Activated T-cell treated with anti-CD3 and anti-CD28 coated beads, Interleukin-2, amount 50 U/mL, for 72 hours (primary cell): ENCODE data around the gene CDC42EP4. TPM values are rescaled to one million over a fixed set of nuclear protein-coding genes. Genes with fewer than 3 reads are reported as not detected.
"Not testable (repeated sequence)": the region's sequence is repeated elsewhere in the genome, so short reads cannot be mapped to it uniquely, and the experiment has no call there.

Experiments
- ATAC-seq, 2 donors: fragments of 150-1000 bp; cut with Tn5 transposase; replicated peaks in 1 of 2; 2 replicates each; pipeline ENCODE4 v1.10.0; 2021; ENCODE audit warnings: moderate library complexity in 2 of 2, mild to moderate bottlenecking in 1 of 2
- DNase-seq, 2 donors: peaks; one replicate each; pipeline ENCODE4 v3.0.0; 2021 to 2022; ENCODE audit warnings: mixed read lengths in 1 of 2
- H3K27ac Mint-ChIP-seq: one replicate; pipeline ENCODE4 v1.8.0; 2022; ENCODE audit warnings: mild to moderate bottlenecking, moderate library complexity, mixed read lengths
- H3K27me3 Mint-ChIP-seq: one replicate; pipeline ENCODE4 v1.8.0; 2022; ENCODE audit warnings: low read depth, mixed read lengths
- H3K36me3 Mint-ChIP-seq, 2 donors: one replicate each; pipeline ENCODE4 v1.8.0; 2022; ENCODE audit warnings: mixed read lengths in 2 of 2, mild to moderate bottlenecking in 1 of 2; ENCODE audit not compliant: insufficient read depth in 2 of 2
- H3K4me1 Mint-ChIP-seq: one replicate; pipeline ENCODE4 v1.8.0; 2022; ENCODE audit warnings: low read depth, mixed read lengths
- H3K4me3 Mint-ChIP-seq, 2 donors: one replicate each; pipeline ENCODE4 v1.8.0; 2022; ENCODE audit warnings: mild to moderate bottlenecking in 2 of 2, mixed read lengths in 2 of 2, moderate library complexity in 2 of 2
- H3K9me3 Mint-ChIP-seq, 2 donors: one replicate each; pipeline ENCODE4 v1.8.0; 2022; ENCODE audit warnings: mixed read lengths in 2 of 2
- total RNA-seq, 2 donors: library from RNA; stranded (reverse); gene quantifications; one replicate each; pipeline ENCODE4 v1.2.3, GENCODE V29; 2022

The CDC42EP4 gene
- total RNA-seq, 2 donors from 2014 or later: 1.6 to 3.2 TPM

DNA sequence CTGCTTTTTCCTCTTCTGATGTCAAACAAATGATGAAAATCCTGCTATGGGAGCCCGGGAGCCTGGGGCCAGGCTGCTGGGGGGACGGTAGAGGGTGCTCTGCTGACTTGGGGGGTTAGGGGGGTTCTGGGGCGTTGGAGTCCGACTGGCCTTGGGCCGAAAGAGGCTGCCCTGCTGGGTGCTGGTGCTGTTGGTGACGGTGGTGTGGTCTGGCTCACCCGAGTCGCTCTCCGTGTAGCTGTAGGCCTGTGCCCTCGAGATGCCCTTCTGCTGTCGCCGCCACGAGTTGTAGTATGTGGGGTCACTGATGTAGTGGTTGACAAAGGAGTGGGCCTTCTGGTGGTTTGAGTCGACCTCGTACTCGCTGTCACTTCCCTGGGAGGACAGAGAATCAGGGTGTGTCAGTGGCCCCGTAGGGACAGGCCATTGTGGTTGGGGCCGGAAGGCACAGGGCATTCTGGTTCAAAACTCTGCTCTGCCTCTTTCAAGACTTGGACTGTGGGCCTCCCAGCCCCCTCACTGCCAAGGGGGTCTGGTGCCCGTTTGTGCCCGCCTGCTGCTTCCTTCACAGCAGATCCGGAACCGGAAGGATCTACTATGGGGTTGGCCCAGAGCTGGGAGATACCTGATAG, 26.9 kb upstream of the CDC42EP4 start:
- ATAC-seq: no peak
- H3K4me3 Mint-ChIP-seq: no peak overlapping the region
- H3K36me3 Mint-ChIP-seq: no peaks in the 10 kb centered on the region
- no peaks in the 10 kb centered on the region for H3K27me3 Mint-ChIP-seq
- no peak overlapping the region for H3K27ac Mint-ChIP-seq
- DNase-seq: no peak
- peaks cover 9% of the 10 kb centered on the region for H3K4me1 Mint-ChIP-seq
- no peaks in the 10 kb centered on the region for H3K9me3 Mint-ChIP-seq

DNA sequence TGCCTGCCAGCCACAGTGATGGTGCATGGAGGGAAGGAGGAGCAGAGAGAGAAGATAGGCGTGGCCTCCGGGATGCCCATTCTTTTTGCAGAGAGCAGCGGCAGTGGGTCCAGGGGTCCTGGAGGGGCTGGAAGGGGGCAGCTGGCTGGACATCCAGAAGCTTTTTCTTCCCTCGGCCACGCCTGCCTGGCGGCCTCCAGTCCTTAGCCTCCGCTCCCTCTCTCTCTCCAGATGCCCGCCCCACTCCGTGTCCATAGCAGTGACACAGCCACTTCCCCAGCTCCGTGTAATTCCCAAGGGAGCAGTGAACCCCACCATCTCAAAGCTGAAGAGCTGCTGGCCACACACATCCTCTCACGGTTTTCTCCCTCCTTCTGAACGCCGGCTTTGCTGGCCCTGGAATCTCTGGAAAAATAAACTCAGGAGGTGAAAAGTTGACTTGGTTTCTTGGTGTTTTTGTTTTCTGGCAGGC, 26.3 kb upstream of the CDC42EP4 start:
- Mint-ChIP-seq H3K36me3 (no peaks in the 10 kb centered on the region), H3K4me3 (no peak overlapping the region), H3K27ac (no peak overlapping the region), H3K27me3 (no peaks in the 10 kb centered on the region), H3K4me1 (peaks cover 9% of the 10 kb centered on the region), H3K9me3 (no peaks in the 10 kb centered on the region)
- DNase-seq: no peak
- ATAC-seq: no peak

DNA sequence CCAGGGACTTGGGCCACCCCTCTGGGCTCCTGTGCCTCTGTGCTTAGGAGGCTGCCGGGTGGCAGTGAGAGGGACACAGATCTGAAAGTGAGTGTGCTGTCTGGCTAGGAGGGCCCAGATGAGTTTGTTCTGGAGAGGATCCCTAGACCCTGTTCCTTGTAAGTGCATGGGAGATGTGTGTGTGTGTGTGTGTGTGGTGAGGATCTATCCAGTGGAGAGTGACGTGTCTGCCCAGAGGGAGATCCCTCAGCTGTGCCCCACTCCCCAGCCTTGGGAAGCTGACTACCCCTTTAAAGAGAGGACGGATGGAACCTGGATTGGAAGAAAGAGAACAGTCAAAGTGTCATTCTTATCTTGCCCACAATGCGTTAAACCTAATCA, 25.5 kb upstream of the CDC42EP4 start:
- peaks cover 9% of the 10 kb centered on the region for H3K4me1 Mint-ChIP-seq
- ATAC-seq: no peak
- H3K27me3 Mint-ChIP-seq: no peaks in the 10 kb centered on the region
- H3K27ac Mint-ChIP-seq: no peak overlapping the region
- no peak for DNase-seq
- H3K9me3 Mint-ChIP-seq: no peaks in the 10 kb centered on the region
- H3K36me3 Mint-ChIP-seq: no peaks in the 10 kb centered on the region
- H3K4me3 Mint-ChIP-seq: no peak overlapping the region

DNA sequence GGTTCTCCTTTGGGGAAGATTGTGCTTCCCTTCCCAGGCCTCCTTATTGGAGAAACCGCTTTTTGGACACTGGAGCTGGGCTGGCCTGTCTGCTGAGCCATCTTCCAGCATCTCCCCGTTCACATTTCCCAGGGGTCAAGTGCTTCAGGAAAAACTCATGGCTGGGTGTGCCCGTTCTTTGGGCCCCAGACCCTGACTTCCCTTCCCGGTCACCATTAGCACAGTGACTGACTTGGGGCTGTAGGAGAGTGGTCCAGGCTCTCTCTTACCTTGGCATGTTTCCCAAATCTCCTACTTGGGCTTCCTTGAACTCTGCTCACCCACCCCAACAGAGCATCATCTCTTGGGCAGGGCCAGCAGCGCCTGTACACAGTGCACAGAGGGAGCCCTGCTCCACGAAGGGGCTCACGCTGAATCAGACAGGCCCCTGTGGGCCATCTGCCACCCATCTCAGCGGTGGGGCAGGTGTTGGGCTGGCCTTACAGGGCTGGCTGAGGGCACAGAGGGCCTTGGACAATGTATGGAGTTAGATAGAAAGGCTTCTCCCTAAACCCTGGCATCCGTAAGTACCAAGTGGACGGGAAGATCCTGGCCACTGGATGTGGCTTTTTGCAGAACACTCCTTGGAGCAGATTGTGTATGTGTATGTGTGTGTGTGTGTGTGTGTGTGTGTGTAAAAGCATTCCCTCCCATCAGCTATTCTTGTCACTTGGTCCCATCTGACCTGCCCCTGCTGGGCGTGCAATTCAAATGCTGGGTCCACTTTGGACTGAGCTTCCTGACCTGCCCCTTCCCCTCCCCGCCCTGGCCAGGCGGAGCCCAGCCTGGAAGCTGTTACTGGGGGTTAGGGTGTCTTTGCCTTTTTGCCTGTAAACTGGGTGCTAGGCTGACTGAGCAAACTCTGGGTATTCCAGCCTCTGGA, 24.9 kb upstream of the CDC42EP4 start:
- H3K36me3 Mint-ChIP-seq: no peaks in the 10 kb centered on the region
- no peaks in the 10 kb centered on the region for H3K27me3 Mint-ChIP-seq
- ATAC-seq: no peak
- H3K4me3 Mint-ChIP-seq: no peak overlapping the region
- no peak overlapping the region for H3K27ac Mint-ChIP-seq
- no peak for DNase-seq
- H3K4me1 Mint-ChIP-seq: peaks cover 9% of the 10 kb centered on the region
- H3K9me3 Mint-ChIP-seq: no peaks in the 10 kb centered on the region

DNA sequence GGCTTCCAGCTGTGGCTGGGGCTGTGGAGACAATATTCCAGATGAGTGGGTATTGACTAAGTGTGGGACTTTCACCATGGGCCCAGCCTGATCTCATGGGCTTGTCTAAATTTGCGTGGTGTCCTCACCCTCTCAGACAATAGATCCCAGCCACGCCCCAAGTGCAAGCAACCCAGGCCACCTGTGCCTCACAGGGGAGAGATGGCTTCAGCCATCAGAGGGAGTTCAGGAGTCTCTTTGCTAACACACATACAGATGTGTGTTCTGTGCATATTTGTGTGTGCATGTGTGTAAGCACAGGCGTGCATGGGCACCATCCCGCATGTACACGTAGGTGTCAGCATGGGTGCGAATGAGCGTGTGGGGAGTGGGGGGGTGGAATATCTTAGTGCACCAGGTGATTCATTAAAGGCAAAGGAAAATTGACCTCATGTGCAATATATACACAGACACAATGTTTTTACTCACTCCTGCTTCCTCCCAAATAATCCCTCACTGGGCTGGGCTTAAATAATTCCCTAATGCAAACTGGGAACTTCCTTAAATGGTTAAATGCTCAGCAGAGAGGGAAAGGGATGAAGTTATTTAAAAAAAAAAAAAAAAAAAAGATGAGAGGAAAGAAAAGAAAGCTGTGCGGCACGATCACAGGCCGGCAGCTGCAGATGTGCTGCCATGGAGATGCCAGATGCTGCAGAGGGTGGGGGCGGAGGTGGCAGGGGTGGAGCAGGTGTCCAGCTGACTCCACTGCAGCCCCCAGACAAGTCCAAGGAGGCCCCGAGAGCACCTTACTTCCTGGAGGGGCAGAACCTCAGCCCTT, 24.0 kb upstream of the CDC42EP4 start:
- H3K4me1 Mint-ChIP-seq: peaks cover 9% of the 10 kb centered on the region
- H3K36me3 Mint-ChIP-seq: no peaks in the 10 kb centered on the region
- ATAC-seq (no peak), DNase-seq (no peak)
- H3K4me3 Mint-ChIP-seq: no peak overlapping the region
- H3K27me3 Mint-ChIP-seq: no peaks in the 10 kb centered on the region
- no peaks in the 10 kb centered on the region for H3K9me3 Mint-ChIP-seq
- no peak overlapping the region for H3K27ac Mint-ChIP-seq

DNA sequence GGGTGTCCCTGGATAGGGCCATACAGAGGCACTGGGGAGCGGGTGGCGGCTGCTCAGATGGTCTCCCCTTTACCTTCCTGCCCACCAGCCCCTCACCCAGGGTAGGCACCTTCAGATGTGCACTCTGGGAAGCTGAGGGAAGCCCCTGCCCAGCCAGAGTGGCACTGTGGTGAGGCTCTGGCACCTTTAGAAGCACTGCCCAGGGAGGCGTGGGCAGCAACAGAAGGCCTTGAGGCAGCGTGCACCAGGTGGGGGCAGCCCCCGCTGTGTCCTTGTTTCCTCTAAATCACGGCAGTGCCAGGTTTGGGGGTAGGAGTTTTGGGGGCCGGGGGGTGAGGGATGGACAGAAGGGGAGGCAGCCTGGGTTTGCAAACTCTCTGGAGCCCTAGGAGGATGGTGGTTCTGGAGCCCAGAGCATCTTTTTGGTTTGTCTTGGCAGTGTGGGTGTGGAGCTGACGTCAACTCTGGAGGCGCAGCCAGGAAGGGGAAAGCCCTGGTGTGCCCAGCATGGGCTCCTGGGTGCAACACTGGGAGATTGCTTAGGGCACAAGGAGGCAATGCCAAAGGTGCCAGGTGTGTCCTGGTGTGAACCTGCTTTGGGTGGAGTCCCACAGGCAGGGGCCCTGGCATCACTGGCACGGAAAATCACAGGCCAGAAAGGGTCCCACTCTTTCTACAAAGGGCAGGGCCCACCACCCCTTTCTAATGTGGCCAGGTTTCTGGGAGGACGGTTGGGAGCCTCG, 23.1 kb upstream of the CDC42EP4 start:
- no peak for DNase-seq
- ATAC-seq: peak in 1 of 2 donors; percentile 45
- H3K4me1 Mint-ChIP-seq: peaks cover 4% of the 10 kb centered on the region
- no peaks in the 10 kb centered on the region for H3K36me3 Mint-ChIP-seq
- H3K27me3 Mint-ChIP-seq: no peaks in the 10 kb centered on the region
- H3K9me3 Mint-ChIP-seq: no peaks in the 10 kb centered on the region
- no peak overlapping the region for H3K27ac Mint-ChIP-seq
- no peak overlapping the region for H3K4me3 Mint-ChIP-seq

DNA sequence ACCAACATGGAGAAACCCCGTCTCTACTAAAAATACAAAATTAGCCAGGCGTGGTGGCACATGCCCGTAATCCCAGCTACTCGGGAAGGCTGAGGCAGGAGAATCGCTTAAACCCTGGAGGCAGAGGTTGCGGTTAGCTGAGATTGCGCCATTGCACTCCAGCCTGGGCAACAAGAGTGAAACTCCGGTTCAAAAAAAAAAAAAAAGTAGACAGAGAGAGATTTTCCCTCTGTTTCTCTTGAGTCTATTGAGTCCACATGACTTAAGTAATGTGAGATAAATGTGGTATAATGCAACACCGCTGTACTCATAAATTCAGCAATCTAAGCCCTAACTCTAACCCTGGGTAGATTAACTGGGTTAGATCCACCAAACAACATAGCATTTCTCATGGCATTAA, 21.6 kb upstream of the CDC42EP4 start:
- H3K27me3 Mint-ChIP-seq, H3K4me1 Mint-ChIP-seq, DNase-seq, H3K9me3 Mint-ChIP-seq, H3K4me3 Mint-ChIP-seq, ATAC-seq, H3K36me3 Mint-ChIP-seq, H3K27ac Mint-ChIP-seq: not testable (repeated sequence)

DNA sequence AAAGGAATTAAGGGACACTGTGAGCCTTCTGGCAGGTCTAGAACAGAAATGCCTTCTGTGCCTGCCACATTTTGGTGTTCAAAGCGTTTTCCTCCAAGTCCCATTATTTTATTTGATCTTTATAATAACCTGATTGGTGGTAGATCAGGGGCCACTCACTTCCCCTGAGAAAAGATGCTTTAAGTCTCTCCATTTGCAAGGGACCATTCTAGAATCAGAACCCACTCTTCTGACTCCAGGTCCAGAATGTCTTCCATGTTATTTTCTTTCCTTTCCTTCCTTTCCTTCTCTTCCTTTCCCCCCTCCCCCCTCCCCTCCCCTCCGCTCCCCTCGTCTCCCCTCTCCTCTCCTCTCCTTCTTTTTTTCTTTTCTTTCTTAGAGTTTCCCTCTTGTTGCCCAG, 19.3 kb upstream of the CDC42EP4 start:
- no peaks in the 10 kb centered on the region for H3K36me3 Mint-ChIP-seq
- H3K4me3 Mint-ChIP-seq: no peak overlapping the region
- H3K27ac Mint-ChIP-seq: no peak overlapping the region
- no peaks in the 10 kb centered on the region for H3K27me3 Mint-ChIP-seq
- DNase-seq (no peak), ATAC-seq (no peak)
- H3K4me1 Mint-ChIP-seq: no peaks in the 10 kb centered on the region
- H3K9me3 Mint-ChIP-seq: no peaks in the 10 kb centered on the region

DNA sequence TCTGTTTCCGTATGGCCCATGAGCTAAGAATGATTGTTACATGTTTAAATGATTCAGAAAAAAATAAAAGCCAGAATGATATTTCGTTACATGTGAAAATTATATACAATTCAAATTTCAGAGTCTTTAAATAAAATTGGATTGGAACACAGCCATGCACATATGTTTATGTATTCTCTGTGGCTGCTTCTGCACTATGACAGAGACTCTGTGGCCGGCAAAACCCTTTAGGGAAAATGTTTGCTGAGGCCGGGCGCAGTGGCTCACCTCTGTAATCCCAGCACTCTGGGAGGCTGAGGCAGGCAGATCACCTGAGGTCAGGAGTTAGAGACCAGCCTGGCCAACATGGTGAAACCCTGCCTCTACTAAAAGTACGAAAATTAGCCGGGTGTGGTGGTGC, 15.9 kb upstream of the CDC42EP4 start:
- Mint-ChIP-seq H3K36me3 (no peaks in the 10 kb centered on the region), H3K27ac (no peak overlapping the region), H3K9me3 (no peaks in the 10 kb centered on the region), H3K4me1 (no peaks in the 10 kb centered on the region), H3K4me3 (no peak overlapping the region), H3K27me3 (peaks cover 8% of the 10 kb centered on the region)
- DNase-seq (no peak), ATAC-seq (no peak)

DNA sequence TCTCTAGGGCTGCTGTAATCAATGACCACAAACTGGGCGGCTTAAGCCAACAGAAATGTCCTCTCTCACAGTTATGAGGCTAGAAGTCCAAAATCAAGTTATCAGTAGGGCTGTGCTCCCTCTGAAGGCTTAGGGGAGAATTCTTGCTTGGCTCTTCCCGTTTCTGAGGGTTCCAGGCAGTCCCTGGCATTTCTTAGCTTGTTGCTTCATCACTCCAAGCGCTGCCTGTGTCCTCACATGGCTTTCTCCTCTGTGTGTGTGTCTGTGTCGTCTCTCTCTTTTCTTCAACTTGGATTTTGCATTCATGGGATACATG, 13.7 kb upstream of the CDC42EP4 start:
- H3K27ac Mint-ChIP-seq: no peak overlapping the region
- peaks cover 8% of the 10 kb centered on the region for H3K27me3 Mint-ChIP-seq
- no peak overlapping the region for H3K4me3 Mint-ChIP-seq
- no peaks in the 10 kb centered on the region for H3K36me3 Mint-ChIP-seq
- ATAC-seq: no peak
- DNase-seq: no peak
- H3K4me1 Mint-ChIP-seq: no peaks in the 10 kb centered on the region
- no peaks in the 10 kb centered on the region for H3K9me3 Mint-ChIP-seq

DNA sequence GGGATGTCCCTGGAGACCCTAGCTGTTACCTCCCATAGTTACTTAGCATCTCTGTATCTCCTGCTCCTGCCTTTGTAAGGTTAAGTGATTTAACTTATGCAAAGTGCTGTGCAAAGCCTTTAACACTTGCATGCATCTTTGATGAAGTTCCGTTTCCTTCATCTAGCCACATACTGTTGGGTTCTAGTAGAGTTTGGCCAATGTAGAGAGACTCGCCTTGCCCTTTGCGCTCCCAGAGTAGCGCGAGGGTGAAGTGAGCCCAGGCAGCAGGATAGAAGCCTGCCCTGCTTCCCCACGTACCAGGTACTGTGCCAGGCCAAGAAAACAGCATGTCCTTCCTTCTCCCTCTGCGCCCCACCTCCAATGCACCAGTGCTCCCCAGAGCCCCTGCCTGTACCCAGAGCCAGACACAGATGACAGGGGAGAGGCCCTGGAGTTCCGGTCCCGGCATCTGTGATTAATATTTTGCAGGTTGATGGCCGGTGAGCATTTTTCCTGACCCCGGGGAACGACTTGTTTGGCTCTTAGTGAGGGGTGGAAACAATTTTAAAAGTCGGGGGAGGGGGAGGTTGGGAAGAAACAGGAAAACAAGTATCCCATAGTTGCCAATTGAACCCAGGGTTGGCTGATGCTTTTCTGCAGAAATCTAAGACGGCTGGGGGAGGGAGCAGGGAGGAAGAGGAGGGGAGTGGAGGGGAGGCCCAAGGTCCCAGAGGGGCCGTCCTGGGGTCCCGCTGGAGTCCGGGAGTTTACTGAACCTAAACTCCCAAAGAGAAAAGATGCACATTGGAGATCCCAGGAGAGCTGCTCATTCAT, 13.1 kb upstream of the CDC42EP4 start:
- no peaks in the 10 kb centered on the region for H3K4me1 Mint-ChIP-seq
- no peaks in the 10 kb centered on the region for H3K9me3 Mint-ChIP-seq
- no peaks in the 10 kb centered on the region for H3K36me3 Mint-ChIP-seq
- ATAC-seq (no peak), DNase-seq (no peak)
- no peak overlapping the region for H3K4me3 Mint-ChIP-seq
- no peak overlapping the region for H3K27ac Mint-ChIP-seq
- H3K27me3 Mint-ChIP-seq: peaks cover 8% of the 10 kb centered on the region

DNA sequence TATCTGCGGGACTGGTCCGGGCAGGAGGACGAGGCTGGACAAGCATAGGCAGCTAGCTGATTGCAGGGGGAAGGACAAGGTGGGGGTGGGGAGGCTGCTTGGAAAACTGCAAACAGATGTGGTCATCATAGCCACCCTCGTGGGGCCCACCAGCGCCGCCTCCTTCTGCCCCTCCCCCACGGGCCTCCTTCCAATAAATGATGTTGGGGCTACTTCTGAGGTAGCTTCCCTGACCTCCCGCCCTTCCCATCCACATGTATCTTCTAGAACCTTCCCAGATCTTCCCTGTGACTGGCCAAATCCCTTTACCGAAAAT, 12.3 kb upstream of the CDC42EP4 start:
- peaks cover 8% of the 10 kb centered on the region for H3K27me3 Mint-ChIP-seq
- no peaks in the 10 kb centered on the region for H3K9me3 Mint-ChIP-seq
- ATAC-seq (no peak), DNase-seq (no peak)
- H3K4me3 Mint-ChIP-seq: no peak overlapping the region
- H3K27ac Mint-ChIP-seq: no peak overlapping the region
- no peaks in the 10 kb centered on the region for H3K4me1 Mint-ChIP-seq
- H3K36me3 Mint-ChIP-seq: no peaks in the 10 kb centered on the region
